ENCODE data around the gene TTLL11.

DNA sequence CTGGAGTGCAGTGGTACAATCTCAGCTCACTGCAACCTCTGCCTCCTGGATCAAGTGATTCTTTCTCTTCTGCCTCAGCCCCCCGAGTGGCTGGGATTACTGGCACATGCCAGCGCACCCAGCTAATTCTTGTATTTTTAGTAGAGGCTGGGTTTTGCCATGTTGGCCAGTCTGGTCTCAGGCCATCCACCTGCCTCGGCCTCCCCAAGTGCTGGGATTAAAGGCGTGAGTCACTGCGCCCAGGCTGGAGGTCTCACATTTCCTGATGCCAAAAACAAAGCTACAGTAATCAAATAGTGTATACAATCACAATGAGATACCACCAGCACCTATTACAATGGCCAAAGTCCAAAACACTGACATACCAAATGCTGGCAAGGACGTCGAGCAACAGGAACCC, 51.1 kb downstream of the TTLL11 start:
- TF ChIP-seq CTCF (IDR thresholded peaks at IDR 0.05; ENCODE audit: control extremely low read depth in 1 of 3, insufficient read depth in 1 of 3, low read depth in 1 of 3, low read length in 3 of 3) = no peak
- TF ChIP-seq USF2 (IDR thresholded peaks at IDR 0.05; ENCODE audit: low read length) = no peak

All from H1 (cell line).